Measurements from ENCODE around the gene MRPL10.

Gene MRPL10

DNA sequence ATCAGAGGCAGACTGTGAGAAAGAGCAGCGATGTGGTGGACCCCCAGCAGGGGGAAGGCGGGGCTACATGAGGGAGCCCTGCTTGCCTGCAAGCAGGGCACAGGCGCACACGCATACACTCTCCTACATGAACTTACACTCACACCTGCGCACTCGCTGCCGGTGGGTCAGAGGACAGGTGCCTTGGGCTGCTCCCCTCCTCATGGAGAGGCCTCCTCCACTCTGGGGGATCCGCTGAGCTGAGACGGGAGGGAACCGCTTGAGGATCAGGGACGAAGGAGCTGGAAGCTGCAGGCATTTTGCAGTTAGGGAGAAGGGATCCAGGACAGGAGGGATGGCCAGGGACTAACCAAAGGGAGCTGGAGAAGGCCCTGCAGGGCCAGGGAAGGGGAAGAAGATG, 23.9 kb downstream of the MRPL10 start:
- TF ChIP-seq, protein P1, sequence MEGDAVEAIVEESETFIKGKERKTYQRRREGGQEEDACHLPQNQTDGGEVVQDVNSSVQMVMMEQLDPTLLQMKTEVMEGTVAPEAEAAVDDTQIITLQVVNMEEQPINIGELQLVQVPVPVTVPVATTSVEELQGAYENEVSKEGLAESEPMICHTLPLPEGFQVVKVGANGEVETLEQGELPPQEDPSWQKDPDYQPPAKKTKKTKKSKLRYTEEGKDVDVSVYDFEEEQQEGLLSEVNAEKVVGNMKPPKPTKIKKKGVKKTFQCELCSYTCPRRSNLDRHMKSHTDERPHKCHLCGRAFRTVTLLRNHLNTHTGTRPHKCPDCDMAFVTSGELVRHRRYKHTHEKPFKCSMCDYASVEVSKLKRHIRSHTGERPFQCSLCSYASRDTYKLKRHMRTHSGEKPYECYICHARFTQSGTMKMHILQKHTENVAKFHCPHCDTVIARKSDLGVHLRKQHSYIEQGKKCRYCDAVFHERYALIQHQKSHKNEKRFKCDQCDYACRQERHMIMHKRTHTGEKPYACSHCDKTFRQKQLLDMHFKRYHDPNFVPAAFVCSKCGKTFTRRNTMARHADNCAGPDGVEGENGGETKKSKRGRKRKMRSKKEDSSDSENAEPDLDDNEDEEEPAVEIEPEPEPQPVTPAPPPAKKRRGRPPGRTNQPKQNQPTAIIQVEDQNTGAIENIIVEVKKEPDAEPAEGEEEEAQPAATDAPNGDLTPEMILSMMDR (IDR thresholded peaks at IDR 0.05; ENCODE audit: extremely low read depth, missing control alignments) = no peak
- DNase-seq (ENCODE audit: low spot score) = no peak

DNA sequence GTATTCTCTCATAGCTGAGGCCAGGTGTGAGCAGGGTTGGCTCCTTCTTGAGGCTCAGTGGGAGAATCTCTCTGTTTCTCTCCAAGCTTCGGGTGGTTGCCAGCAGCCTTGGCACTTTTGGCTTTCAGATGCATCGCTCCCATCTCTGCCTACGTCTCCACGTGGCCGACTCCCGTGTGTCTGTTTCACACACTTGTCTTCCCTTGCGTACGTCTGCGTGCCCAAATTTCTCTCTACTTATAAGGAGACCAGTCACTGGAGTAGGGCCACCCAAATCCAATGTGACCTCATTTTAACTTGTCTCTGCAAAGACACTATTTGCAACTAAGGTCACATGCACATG, 24.5 kb downstream of the MRPL10 start:
- TF ChIP-seq, protein P1 (IDR thresholded peaks at IDR 0.05; ENCODE audit: extremely low read depth, missing control alignments) = no peak
- no peak for DNase-seq (ENCODE audit: low spot score)

DNA sequence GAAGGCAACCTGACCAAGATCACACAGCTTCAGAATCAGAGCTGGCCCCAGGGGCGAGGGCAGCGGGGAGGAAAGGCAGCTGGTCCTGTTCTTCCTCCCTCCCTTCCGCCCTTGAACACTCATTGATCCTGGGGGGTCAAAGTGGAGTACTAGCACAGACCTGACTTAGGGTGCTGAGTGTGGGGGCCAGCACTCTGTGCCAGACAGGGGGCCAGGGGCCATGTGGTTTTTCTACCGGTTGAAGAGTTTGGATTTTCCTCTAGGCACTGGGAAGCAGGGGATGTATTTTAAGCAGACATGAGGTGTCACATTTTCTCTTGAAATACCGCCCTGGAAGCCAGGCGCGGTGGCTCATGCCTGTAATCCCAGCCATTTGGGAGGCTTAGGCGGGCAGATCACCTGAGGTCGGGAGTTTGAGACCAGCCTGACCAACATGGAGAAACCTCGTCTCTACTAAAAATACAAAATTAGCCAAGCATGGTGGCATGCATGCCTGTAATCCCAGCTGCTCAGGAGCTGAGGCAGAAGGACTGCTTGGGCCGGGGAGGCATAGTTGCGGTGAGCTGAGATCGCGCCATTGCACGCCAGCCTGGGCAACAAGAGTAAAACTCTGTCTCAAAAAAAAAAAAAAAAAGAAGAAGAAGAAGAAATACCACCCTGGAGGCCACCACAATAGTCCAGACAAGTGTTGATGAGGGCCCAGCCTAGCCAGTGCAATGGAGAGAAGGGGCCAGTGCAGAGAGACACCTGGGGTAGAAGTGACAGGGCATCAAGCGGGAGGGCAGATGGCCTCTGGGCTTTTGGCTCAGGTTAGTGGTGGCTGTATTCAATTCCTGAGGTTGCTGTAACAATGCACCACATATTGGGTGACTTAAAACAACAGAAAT, 25.1 kb downstream of the MRPL10 start:
- TF ChIP-seq, protein P1 (IDR thresholded peaks at IDR 0.05; ENCODE audit: extremely low read depth, missing control alignments) = no peak
- no peak for DNase-seq (ENCODE audit: low spot score)

DNA sequence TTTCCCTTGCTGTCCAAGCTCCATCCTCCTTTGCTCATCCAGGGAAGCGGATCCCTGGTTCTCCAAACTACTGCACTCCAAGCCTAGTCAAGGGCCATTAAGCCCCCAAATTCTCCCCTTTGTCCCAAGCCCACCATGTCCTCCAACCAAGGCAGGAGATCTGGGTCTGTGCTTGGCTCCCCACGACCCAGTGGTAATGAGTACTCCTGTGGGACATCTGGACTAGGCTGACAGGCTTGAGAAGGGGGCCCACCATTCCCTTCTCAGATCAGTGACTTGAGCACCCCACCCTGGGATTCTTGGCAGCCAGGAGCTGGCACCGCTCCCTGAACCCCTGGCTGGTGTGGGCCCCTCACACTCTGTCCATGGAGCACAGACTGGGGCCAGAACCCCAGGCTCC, 26.9 kb downstream of the MRPL10 start:
- TF ChIP-seq, protein P1 (IDR thresholded peaks at IDR 0.05; ENCODE audit: extremely low read depth, missing control alignments) = no peak
- no peak for DNase-seq (ENCODE audit: low spot score)

DNA sequence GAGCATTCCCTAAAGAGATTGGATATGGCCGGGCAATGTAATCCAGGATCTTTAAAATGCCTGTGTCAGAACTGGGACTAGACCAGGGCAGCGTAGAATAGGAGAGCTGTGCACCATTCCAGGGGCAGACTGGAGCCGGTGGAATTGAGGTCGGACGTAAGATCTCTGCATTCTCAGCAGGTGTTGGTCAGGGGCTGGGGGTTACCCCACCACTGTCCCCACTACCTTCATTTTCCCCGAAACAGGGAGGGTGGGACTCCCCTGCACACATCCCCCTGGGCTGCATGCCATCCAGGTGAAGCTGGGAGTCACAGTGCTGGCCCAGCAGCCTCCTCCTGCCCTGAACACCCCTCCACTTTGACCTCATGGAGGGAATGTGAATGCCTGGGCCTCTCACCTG, 27.6 kb downstream of the MRPL10 start:
- no peak for DNase-seq (ENCODE audit: low spot score)
- TF ChIP-seq, protein P1 (IDR thresholded peaks at IDR 0.05; ENCODE audit: extremely low read depth, missing control alignments) = no peak

DNA sequence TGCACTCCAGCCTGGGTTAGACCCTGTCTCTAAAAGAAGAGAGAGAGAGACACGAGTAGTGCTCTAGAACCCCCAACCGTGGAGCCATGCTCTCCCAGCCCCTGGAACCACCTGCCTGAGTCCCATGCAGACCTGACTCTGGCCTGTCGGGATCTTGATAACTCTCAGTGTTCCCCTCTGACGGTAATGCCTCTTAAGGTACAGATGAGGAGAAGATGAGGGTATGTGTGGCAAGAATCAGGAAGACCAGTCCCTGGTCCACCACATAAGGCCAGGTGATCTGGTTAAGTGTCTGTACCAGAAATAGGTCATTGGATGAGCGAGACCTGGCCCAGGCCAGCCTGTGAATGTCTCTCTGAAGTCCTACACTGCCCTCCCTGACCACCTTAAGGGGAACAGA, 28.1 kb downstream of the MRPL10 start:
- DNase-seq (ENCODE audit: low spot score) = no peak
- TF ChIP-seq, protein P1 (IDR thresholded peaks at IDR 0.05; ENCODE audit: extremely low read depth, missing control alignments) = no peak

DNA sequence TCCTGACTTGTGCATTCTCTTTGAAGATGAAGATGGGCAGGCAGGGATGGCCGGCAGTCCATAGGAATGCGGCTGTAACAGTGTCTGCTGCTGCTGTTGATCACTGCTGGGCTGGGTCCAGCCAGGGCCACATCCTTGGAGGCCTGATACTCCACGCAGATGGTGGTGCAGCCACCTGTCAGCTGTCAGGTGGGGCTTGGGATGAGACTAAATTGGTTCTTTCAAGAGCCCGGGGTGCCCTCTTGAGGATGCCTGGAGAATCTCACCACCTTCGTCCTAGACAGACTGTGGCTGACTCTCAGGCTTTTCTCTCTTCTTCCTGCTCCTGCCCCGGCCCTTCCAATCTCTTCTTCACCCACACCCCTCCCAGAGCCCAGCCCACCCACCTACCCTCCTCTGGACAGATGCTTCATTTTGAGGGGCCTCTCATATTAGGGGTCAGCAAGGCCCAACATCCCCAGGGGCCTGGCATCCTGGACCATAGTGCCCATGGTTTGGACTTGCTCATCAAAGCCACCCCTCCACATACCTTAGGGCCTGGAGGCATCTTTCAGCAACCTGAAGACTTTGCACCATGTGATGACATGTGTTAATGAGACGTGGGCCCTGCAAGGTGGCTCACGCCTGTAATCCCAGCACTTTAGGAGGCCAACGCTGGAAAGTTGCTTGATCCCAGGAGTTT, 28.9 kb downstream of the MRPL10 start:
- DNase-seq (ENCODE audit: low spot score) = peak; percentile 84

More for the DNA sequence above, 28.9 kb downstream of the MRPL10 start:
- TF ChIP-seq, protein P1 (IDR thresholded peaks at IDR 0.05; ENCODE audit: extremely low read depth, missing control alignments) = peak; percentile 62
